ENCODE data around the gene CHMP2B. TPM values are rescaled to one million over a fixed set of nuclear protein-coding genes. Genes with fewer than 3 reads are reported as not detected.
"Not testable (repeated sequence)": the region's sequence is repeated elsewhere in the genome, so short reads cannot be mapped to it uniquely, and the experiment has no call there.

CHMP2B gene
- total and polyA plus RNA-seq, 3 experiments from 2014 or later, result 31.2 to 55.6 (median 33.9) TPM

- Histone ChIP-seq H3K36me3 (ENCODE audit: insufficient read depth, low read length) (peaks cover 4% of the 10 kb centered on the region), H3K4me1 (ENCODE audit: insufficient read depth, low read length) (no peaks in the 10 kb centered on the region), H3K4me3 (ENCODE audit: low read length) (no peak overlapping the region), H3K27me3 (ENCODE audit: insufficient read depth, low read length, poor library complexity, severe bottlenecking) (no peaks in the 10 kb centered on the region), H3K9me3 (ENCODE audit: low read length) (no peaks in the 10 kb centered on the region), H3K27ac (ENCODE audit: low read depth, low read length) (no peak overlapping the region)
- Mint-ChIP-seq H3K27ac (no peak overlapping the region), H3K4me1 (peaks cover 40 to 77% (median 70%) of the 10 kb centered on the region in 3 donors), H3K9me3 (no peaks in the 10 kb centered on the region), H3K4me3 (no peak overlapping the region), H3K36me3 (peaks cover 4 to 18% (median 12%) of the 10 kb centered on the region in 3 donors), H3K27me3 (peaks cover 0 to 2% of the 10 kb centered on the region in 2 donors)
- ChIA-PET POLR2A (no interaction called here), CTCF (no interaction called here)
- DNase-seq, result no peak
Observed at GRCh38 chr3:87236093-87236492, 9.0 kb downstream of the CHMP2B start.

- no peaks in the 10 kb centered on the region for H3K27me3 ChIP-seq (ENCODE audit: insufficient read depth, low read length, poor library complexity, severe bottlenecking)
- no peak overlapping the region for H3K27ac Mint-ChIP-seq
Observed at GRCh38 chr3:87246662-87247429, 19.7 kb downstream of the CHMP2B start.

DNA sequence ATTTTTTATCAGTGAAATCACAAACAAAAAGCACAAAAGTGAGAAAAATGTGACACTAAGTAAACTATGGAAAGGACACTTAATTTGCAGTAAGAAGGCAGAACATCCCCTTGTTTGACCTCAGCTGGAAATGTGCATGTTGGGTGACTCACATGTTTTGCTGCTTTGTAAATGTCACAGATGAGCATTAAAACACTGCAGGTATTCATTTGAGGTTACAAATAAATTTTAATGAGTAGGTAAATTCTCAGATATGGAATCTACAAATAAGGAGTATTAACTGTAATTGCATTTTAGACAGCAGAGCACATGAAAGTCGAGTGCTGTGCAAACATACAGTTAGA lies 20.3 kb downstream of the CHMP2B start:
- CTCF ChIA-PET, result interaction anchor here (2.6 kb wide), 1 partner anchor 12 kb away, joined by 8 read pairs; no protein-coding TSS in a partner anchor
- no peaks in the 10 kb centered on the region for H3K27me3 ChIP-seq (ENCODE audit: insufficient read depth, low read length, poor library complexity, severe bottlenecking)
- no peak for DNase-seq

More at GRCh38 chr3:87246662-87247429, 19.7 kb downstream of the CHMP2B start:
- no peak overlapping the region for H3K4me3 ChIP-seq (ENCODE audit: low read length)
- H3K9me3 Mint-ChIP-seq, result no peaks in the 10 kb centered on the region
- peaks cover 3 to 60% (median 19%) of the 10 kb centered on the region in 3 donors for H3K36me3 Mint-ChIP-seq
- H3K27ac ChIP-seq (ENCODE audit: low read depth, low read length), result no peak overlapping the region
- H3K9me3 ChIP-seq (ENCODE audit: low read length), result no peaks in the 10 kb centered on the region
- DNase-seq, result no peak
- CTCF ChIA-PET, result interaction anchor here (0.6 to 2.6 kb wide), 2 partner anchors 9 to 12 kb away, joined by 3 to 8 read pairs; no protein-coding TSS in a partner anchor
- peaks cover 0 to 2% of the 10 kb centered on the region in 2 donors for H3K27me3 Mint-ChIP-seq
- peaks cover 13 to 27% (median 22%) of the 10 kb centered on the region in 3 donors for H3K4me1 Mint-ChIP-seq
- H3K4me1 ChIP-seq (ENCODE audit: insufficient read depth, low read length), result no peaks in the 10 kb centered on the region
- POLR2A ChIA-PET, result no interaction called here
- peaks cover 5% of the 10 kb centered on the region for H3K36me3 ChIP-seq (ENCODE audit: insufficient read depth, low read length)
- H3K4me3 Mint-ChIP-seq, result no peak overlapping the region

GRCh38 chr3:87248231-87248630 lies 21.1 kb downstream of the CHMP2B start:
- Mint-ChIP-seq H3K4me1 (peaks cover 9 to 14% (median 11%) of the 10 kb centered on the region in 3 donors), H3K36me3 (peaks cover 3 to 63% (median 19%) of the 10 kb centered on the region in 3 donors)
- H3K4me1 ChIP-seq (ENCODE audit: insufficient read depth, low read length); H3K27ac ChIP-seq (ENCODE audit: low read depth, low read length); H3K27ac Mint-ChIP-seq; H3K27me3 Mint-ChIP-seq; H3K4me3 Mint-ChIP-seq; H3K27me3 ChIP-seq (ENCODE audit: insufficient read depth, low read length, poor library complexity, severe bottlenecking); POLR2A ChIA-PET; H3K9me3 Mint-ChIP-seq; DNase-seq; H3K36me3 ChIP-seq (ENCODE audit: insufficient read depth, low read length); H3K9me3 ChIP-seq (ENCODE audit: low read length); H3K4me3 ChIP-seq (ENCODE audit: low read length): not testable (repeated sequence)
- CTCF ChIA-PET, result interaction anchor here (2.6 kb wide), 1 partner anchor 11 kb away, joined by 8 read pairs; no protein-coding TSS in a partner anchor

More for the DNA sequence above, 20.3 kb downstream of the CHMP2B start:
- peaks cover 3 to 62% (median 18%) of the 10 kb centered on the region in 3 donors for H3K36me3 Mint-ChIP-seq
- Histone ChIP-seq H3K27ac (ENCODE audit: low read depth, low read length) (no peak overlapping the region), H3K36me3 (ENCODE audit: insufficient read depth, low read length) (peaks cover 5% of the 10 kb centered on the region), H3K4me3 (ENCODE audit: low read length) (no peak overlapping the region), H3K9me3 (ENCODE audit: low read length) (no peaks in the 10 kb centered on the region), H3K4me1 (ENCODE audit: insufficient read depth, low read length) (no peaks in the 10 kb centered on the region)
- H3K4me3 Mint-ChIP-seq, result no peak overlapping the region
- no peak overlapping the region for H3K27ac Mint-ChIP-seq
- H3K27me3 Mint-ChIP-seq, result peaks cover 0 to 2% of the 10 kb centered on the region in 2 donors
- H3K4me1 Mint-ChIP-seq, result peaks cover 12 to 23% (median 17%) of the 10 kb centered on the region in 3 donors
- H3K9me3 Mint-ChIP-seq, result no peaks in the 10 kb centered on the region
- POLR2A ChIA-PET, result no interaction called here

GRCh38 chr3:87248831-87249230 lies 21.7 kb downstream of the CHMP2B start:
- no peak overlapping the region for H3K4me3 ChIP-seq (ENCODE audit: low read length)
- Mint-ChIP-seq H3K27ac (no peak overlapping the region), H3K36me3 (peaks cover 3 to 67% (median 21%) of the 10 kb centered on the region in 3 donors), H3K9me3 (no peaks in the 10 kb centered on the region), H3K4me1 (peaks cover 5 to 10% (median 8%) of the 10 kb centered on the region in 3 donors), H3K4me3 (no peak overlapping the region), H3K27me3 (peaks cover 0 to 2% of the 10 kb centered on the region in 2 donors)
- no peak overlapping the region for H3K27ac ChIP-seq (ENCODE audit: low read depth, low read length)
- ChIA-PET CTCF (no interaction called here), POLR2A (no interaction called here)
- no peak for DNase-seq
- no peaks in the 10 kb centered on the region for H3K9me3 ChIP-seq (ENCODE audit: low read length)
- peaks cover 5% of the 10 kb centered on the region for H3K36me3 ChIP-seq (ENCODE audit: insufficient read depth, low read length)
- H3K4me1 ChIP-seq (ENCODE audit: insufficient read depth, low read length), result no peaks in the 10 kb centered on the region
- H3K27me3 ChIP-seq (ENCODE audit: insufficient read depth, low read length, poor library complexity, severe bottlenecking), result no peaks in the 10 kb centered on the region

DNA sequence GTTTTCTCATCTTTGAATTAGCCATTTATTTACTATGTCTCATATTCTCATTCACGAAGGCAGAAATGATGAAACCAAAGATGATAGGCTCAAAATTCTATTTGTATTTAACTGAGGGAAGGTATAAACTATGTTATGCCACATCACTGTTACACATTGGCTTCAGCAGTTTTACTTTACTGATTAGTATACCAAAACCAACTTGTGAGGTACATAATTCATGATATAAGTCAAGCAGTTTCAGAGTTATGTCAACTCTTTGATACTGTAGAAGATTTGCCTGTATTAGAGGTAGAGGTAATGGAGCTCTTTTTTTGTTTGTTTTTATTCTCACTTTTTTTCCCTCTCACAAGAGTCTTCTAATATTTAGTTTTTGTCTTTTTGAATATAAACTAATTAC lies 22.9 kb downstream of the CHMP2B start:
- Mint-ChIP-seq H3K27me3 (peaks cover 0 to 2% of the 10 kb centered on the region in 2 donors), H3K4me1 (peaks cover 0 to 5% (median 0%) of the 10 kb centered on the region in 3 donors), H3K9me3 (no peaks in the 10 kb centered on the region), H3K27ac (no peak overlapping the region), H3K36me3 (peaks cover 11 to 73% (median 26%) of the 10 kb centered on the region in 3 donors), H3K4me3 (no peak overlapping the region)
- no peak for DNase-seq
- H3K27ac ChIP-seq (ENCODE audit: low read depth, low read length), result no peak overlapping the region
- H3K9me3 ChIP-seq (ENCODE audit: low read length), result no peaks in the 10 kb centered on the region
- POLR2A ChIA-PET, result no interaction called here
- peaks cover 5% of the 10 kb centered on the region for H3K36me3 ChIP-seq (ENCODE audit: insufficient read depth, low read length)
- no peak overlapping the region for H3K4me3 ChIP-seq (ENCODE audit: low read length)
- no peaks in the 10 kb centered on the region for H3K4me1 ChIP-seq (ENCODE audit: insufficient read depth, low read length)
- CTCF ChIA-PET, result no interaction called here
- H3K27me3 ChIP-seq (ENCODE audit: insufficient read depth, low read length, poor library complexity, severe bottlenecking), result no peaks in the 10 kb centered on the region

- DNase-seq, result peak in 4 of 5 donors; percentile 2 to 55 (median 16)
- ChIA-PET CTCF (interaction anchor here (1.2 to 1.5 kb wide), 3 partner anchors 9 to 13 kb away, joined by 3 to 8 read pairs (median 7); no protein-coding TSS in a partner anchor), POLR2A (no interaction called here)
- no peaks in the 10 kb centered on the region for H3K36me3 ChIP-seq (ENCODE audit: insufficient read depth, low read length)
- peaks cover 0 to 11% (median 7%) of the 10 kb centered on the region in 3 donors for H3K36me3 Mint-ChIP-seq
- H3K4me1 ChIP-seq (ENCODE audit: insufficient read depth, low read length), result no peaks in the 10 kb centered on the region
- no peaks in the 10 kb centered on the region for H3K27me3 ChIP-seq (ENCODE audit: insufficient read depth, low read length, poor library complexity, severe bottlenecking)
- no peak overlapping the region for H3K27ac ChIP-seq (ENCODE audit: low read depth, low read length)
- H3K4me3 Mint-ChIP-seq, result no peak overlapping the region
- no peaks in the 10 kb centered on the region for H3K27me3 Mint-ChIP-seq
- H3K9me3 ChIP-seq (ENCODE audit: low read length), result no peaks in the 10 kb centered on the region
- H3K9me3 Mint-ChIP-seq, result no peaks in the 10 kb centered on the region
- no peak overlapping the region for H3K4me3 ChIP-seq (ENCODE audit: low read length)
- H3K27ac Mint-ChIP-seq, result peak overlapping the region in 1 of 8 donors; percentile 32
- H3K4me1 Mint-ChIP-seq, result peaks cover 3 to 4% (median 3%) of the 10 kb centered on the region in 3 donors
Observed at GRCh38 chr3:87260270-87260669, 33.2 kb downstream of the CHMP2B start.

GRCh38 chr3:87261925-87262324 lies 34.8 kb downstream of the CHMP2B start:
- Mint-ChIP-seq H3K27ac (no peak overlapping the region), H3K4me3 (no peak overlapping the region), H3K36me3 (peaks cover 0 to 1% (median 0%) of the 10 kb centered on the region in 3 donors), H3K9me3 (no peaks in the 10 kb centered on the region), H3K27me3 (no peaks in the 10 kb centered on the region), H3K4me1 (peaks cover 3 to 4% (median 3%) of the 10 kb centered on the region in 3 donors)
- H3K9me3 ChIP-seq (ENCODE audit: low read length), result no peaks in the 10 kb centered on the region
- no peak overlapping the region for H3K4me3 ChIP-seq (ENCODE audit: low read length)
- no peak for DNase-seq
- POLR2A ChIA-PET, result no interaction called here
- H3K36me3 ChIP-seq (ENCODE audit: insufficient read depth, low read length), result no peaks in the 10 kb centered on the region
- CTCF ChIA-PET, result interaction anchor here (1.4 kb wide), 1 partner anchor 10 kb away, joined by 7 read pairs; no protein-coding TSS in a partner anchor
- no peak overlapping the region for H3K27ac ChIP-seq (ENCODE audit: low read depth, low read length)
- H3K27me3 ChIP-seq (ENCODE audit: insufficient read depth, low read length, poor library complexity, severe bottlenecking), result no peaks in the 10 kb centered on the region
- no peaks in the 10 kb centered on the region for H3K4me1 ChIP-seq (ENCODE audit: insufficient read depth, low read length)

Data from CD8-positive, alpha-beta memory T cell (primary cell).